GM23338 (cell line): Measurements from ENCODE around the gene UBN1.

Source experiments
- TF ChIP-seq, protein P1 (sequence below), 2 experiments: fragments of 200-600 bp in 1 of 2; sonication (generic) in 1 of 2; conservative IDR thresholded peaks; 2 replicates each; pipeline versions ENCODE4 v1.5.1 to v1.6.1; 2016 to 2017; ENCODE audit warnings: antibody characterized with exemption in 2 of 2, low read depth in 2 of 2, mild to moderate bottlenecking in 2 of 2, moderate library complexity in 1 of 2
- TF ChIP-seq, protein P2 (sequence below): IDR thresholded peaks from 2 replicates; pipeline ENCODE4 v1.6.1; 2016; ENCODE audit warnings: antibody characterized with exemption

DNA sequence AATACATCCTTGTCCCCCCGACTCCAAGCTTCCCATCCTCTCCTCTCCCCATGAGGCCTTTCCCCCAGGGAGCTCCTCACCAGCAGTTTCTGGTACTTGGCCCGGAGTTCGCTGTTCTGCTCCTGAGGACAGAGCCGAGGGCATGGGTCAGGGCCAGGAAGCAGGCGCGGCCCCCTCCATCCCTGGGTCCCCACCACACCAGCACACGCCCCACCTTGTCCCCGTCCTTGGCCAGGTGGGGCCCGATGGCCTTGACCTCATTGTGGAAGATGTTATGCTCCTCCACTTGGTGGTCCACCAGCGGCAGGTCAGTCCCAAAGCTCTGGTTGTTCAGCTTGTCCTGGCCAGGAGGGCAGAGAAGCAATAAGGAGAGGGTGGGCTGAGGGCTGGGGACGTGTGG is 53.5 kb downstream of the UBN1 start:
- TF ChIP-seq, protein P1, sequence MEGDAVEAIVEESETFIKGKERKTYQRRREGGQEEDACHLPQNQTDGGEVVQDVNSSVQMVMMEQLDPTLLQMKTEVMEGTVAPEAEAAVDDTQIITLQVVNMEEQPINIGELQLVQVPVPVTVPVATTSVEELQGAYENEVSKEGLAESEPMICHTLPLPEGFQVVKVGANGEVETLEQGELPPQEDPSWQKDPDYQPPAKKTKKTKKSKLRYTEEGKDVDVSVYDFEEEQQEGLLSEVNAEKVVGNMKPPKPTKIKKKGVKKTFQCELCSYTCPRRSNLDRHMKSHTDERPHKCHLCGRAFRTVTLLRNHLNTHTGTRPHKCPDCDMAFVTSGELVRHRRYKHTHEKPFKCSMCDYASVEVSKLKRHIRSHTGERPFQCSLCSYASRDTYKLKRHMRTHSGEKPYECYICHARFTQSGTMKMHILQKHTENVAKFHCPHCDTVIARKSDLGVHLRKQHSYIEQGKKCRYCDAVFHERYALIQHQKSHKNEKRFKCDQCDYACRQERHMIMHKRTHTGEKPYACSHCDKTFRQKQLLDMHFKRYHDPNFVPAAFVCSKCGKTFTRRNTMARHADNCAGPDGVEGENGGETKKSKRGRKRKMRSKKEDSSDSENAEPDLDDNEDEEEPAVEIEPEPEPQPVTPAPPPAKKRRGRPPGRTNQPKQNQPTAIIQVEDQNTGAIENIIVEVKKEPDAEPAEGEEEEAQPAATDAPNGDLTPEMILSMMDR (conservative IDR thresholded peaks at IDR 0.05; ENCODE audit: low read depth in 2 of 2), result no peak
- TF ChIP-seq, protein P2, sequence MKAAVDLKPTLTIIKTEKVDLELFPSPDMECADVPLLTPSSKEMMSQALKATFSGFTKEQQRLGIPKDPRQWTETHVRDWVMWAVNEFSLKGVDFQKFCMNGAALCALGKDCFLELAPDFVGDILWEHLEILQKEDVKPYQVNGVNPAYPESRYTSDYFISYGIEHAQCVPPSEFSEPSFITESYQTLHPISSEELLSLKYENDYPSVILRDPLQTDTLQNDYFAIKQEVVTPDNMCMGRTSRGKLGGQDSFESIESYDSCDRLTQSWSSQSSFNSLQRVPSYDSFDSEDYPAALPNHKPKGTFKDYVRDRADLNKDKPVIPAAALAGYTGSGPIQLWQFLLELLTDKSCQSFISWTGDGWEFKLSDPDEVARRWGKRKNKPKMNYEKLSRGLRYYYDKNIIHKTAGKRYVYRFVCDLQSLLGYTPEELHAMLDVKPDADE, result no peak
